DMS 273 (cell line): ENCODE data around the gene NAP1L4.
"Not testable (repeated sequence)": the region's sequence is repeated elsewhere in the genome, so short reads cannot be mapped to it uniquely, and the experiment has no call there.

Experiments used
- DNase-seq: peaks from one replicate; lab custom pipeline; 2025; ENCODE audit not compliant: unreplicated experiment; lab: John Stamatoyannopoulos, UW

NAP1L4 gene

GRCh38 chr11:2911785-2912391 lies 80.2 kb downstream of the NAP1L4 start:
- peak; percentile 25 for DNase-seq

DNA sequence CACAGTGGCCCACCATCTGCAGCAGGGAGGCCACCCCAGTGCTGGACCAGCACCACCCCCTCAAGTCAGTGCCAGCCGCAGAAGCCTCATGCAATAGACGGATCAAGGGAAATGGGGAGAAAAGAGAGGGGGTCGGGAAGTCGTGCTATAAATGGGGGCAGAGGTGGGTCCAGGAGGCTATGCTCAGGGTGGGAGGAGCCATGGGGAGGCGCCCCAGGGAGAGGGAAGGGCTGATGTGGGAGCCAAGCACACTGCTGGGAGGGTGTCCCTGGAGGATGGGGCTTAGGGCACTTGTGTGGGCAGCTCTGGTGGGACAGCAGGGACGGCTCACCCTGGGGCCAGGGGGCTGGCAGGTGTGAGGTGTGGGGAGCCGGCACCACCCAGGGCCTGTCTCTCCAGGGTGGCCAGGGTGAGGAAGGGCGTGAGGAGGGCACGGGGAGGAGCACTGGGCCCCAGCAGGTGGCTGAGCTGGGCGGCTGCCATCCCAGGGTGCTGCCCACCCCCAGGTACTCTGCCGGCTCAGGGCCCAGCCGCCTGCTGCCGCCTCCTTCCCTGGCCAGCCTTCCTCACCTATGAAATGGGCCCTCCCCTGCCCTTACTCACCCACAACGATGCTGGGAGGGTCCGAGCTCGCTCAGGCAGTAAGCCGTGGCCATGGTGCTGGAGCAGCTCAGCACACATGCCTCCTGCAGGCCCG lies 80.9 kb downstream of the NAP1L4 start:
- DNase-seq: no peak

- DNase-seq: no peak
Measured at GRCh38 chr11:2910401-2910955, 81.7 kb downstream of the NAP1L4 start.

- no peak for DNase-seq
Measured at GRCh38 chr11:2909133-2909902, 82.8 kb downstream of the NAP1L4 start.

- DNase-seq: no peak
Measured at GRCh38 chr11:2908130-2908529, 84.0 kb downstream of the NAP1L4 start.

- DNase-seq: not testable (repeated sequence)
Measured at GRCh38 chr11:2905299-2905698, 86.8 kb downstream of the NAP1L4 start.

- DNase-seq: peak; percentile 35
Measured at GRCh38 chr11:2904153-2905052, 87.7 kb downstream of the NAP1L4 start.

GRCh38 chr11:2903672-2904011 lies 88.5 kb downstream of the NAP1L4 start:
- DNase-seq: no peak

DNA sequence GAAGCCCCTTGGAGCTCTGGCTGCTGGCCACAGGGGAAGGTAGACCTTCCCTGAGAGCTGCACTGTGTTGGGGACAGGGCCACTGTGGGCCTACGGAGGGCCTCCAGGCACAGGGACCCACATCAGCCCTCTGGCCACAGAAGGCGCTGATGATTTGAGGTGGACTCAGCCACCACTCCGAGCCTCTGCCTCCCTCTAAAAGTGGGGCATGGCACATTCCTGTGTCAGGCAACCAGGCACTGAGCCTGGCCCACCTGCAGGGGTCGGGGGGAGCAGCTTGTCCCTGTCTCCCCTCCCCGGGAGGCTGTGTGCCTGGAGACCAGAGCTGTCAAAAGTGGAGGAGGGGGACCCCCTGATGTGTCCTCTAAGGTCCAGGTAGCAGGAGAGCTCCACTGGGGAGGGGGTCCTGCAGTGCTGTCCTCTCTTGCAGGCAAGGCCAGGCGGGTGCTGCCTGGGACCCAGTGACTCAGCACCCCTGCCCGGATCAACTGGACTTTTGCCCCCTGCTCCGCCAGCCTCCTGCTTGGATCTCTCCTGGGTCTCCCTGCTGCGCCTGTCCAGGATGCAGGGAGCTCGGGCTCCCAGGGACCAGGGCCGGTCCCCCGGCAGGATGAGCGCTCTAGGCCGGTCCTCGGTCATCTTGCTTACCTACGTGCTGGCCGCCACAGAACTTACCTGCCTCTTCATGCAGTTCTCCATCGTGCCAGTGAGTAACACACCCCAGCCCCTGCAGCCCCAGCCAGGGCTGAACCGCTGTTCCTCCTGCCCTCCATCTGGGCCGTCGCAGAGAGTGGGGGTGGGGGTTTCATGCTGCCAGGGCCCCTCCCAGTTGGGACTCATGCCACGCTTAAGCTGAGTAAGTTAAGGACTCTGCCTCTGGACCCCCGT lies 89.1 kb downstream of the NAP1L4 start:
- no peak for DNase-seq

- DNase-seq: peak; percentile 90
Measured at GRCh38 chr11:2901854-2902783, 90.0 kb downstream of the NAP1L4 start.

- DNase-seq: no peak
Measured at GRCh38 chr11:2901196-2901796, 90.8 kb downstream of the NAP1L4 start.

DNA sequence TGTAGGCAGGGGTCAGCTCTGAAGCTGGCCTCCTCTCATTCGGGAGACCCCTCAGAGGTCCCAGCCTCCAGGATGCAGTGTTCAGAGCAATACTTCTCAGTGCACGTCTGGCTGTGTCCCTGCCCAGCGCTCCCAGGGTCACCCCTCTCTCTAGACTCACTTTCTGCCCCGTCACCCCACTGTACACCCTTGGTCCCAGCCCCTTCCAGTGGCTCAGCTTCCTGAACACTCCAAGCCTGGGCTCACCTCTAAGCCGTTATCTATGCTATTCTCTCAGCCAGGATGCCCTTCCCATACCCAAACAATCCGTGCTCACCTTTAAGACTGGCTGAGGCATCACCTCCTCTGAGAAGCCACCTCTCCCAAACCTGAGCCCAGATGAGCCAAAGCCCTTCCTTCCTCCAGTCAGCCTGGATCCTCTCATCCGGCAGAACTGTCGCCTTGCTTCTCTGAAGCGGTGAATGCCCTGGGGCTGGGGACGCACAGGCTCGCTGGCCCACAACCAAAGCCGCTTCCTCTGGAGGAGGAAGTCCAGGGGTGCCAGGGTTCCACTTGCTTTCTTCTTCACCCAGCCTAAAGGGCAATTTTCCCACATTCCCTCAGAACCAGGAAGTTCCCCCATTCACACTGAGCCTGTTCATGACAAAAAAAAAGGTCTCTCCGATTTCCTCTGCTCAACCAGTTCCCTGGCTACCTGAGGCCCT lies 92.9 kb downstream of the NAP1L4 start:
- DNase-seq: no peak

- no peak for DNase-seq
Measured at GRCh38 chr11:2898366-2899079, 93.6 kb downstream of the NAP1L4 start.

DNA sequence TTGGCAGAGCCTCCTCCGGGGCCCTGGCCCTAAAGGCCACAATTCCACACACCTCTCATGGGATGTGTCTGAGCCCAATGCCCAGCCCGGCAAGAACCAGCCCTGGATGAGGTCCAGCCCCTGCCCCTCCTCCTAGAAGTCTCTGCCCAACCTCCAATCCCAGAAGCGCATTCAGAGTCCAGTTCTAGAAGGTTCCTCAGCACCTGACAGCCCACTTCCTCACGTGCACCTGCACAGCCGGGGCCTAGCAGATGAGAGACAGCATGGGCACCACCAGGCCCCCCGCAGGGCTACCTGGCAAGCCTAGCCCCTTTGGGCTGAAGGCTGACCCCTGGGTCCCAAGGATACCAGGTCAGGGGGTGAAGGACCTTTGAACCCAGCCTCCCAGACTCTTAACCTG lies 95.1 kb downstream of the NAP1L4 start:
- no peak for DNase-seq

DNA sequence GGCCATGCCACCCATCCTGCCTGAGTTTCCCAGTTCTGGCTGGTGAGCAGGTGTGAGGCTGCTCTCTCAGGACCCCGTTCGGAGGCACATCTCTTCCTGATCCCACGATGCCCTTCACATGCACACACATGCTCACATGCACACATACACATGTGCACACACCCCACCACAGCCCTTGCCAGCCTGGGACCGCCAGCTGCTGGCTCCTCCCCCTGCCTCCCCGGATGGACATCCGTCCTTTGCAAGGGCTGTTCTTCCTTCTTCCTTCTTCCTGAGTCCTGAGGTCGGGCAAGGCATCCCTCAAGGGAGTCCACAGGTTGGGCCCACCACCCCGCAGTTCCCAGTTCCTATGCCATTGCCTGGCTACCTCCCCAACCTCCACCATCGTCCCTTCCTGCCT lies 96.1 kb downstream of the NAP1L4 start:
- DNase-seq: no peak
